Myocyte (in vitro differentiated cells): Measurements from ENCODE around the gene CDK10. TPM values are rescaled to one million over a fixed set of nuclear protein-coding genes. Genes with fewer than 3 reads are reported as not detected.
"Not testable (repeated sequence)": the region's sequence is repeated elsewhere in the genome, so short reads cannot be mapped to it uniquely, and the experiment has no call there.

Experiments used
- DNase-seq: peaks from one replicate; pipeline ENCODE4 v3.0.0-alpha.2; 2012; ENCODE audit warnings: low read depth
- total RNA-seq: library from RNA; depleted of rRNA; stranded (reverse); fragments of >200 nt; gene quantifications from 2 replicates; pipeline ENCODE4 v1.2.3, GENCODE V29; 2014

CDK10 gene
- total RNA-seq, 1 donor from 2014 or later: 43.6 TPM

DNA sequence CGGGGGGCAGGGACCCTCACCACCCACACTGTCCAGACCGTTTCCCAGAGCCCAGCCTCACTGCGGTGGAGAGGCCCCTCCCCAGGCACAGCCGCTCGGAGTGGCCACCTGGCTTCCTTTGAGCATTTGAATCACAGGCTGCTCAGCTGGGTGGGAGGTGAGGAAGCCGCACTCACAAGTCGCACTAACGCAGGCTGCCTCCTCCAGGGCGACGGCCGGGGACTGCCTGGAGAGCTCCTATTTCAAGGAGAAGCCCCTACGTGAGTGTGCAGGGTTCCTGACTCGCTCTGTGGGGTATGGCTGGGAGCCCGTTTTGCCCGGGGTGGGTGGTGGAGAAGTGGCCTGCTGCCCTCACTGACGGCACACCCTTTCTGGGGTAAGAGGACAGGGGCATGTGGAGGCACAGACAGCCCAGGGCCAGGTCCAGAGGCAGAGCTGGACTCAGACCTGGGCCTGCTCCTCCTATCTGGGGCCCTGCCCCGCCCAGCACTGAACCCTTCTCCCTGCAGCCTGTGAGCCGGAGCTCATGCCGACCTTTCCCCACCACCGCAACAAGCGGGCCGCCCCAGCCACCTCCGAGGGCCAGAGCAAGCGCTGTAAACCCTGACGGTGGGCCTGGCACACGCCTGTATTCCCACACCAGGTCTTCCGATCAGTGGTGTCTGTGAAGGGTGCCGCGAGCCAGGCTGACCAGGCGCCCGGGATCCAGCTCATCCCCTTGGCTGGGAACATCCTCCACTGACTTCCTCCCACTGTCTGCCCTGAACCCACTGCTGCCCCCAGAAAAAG lies 8.8 kb downstream of the CDK10 start:
- no peak for DNase-seq

DNA sequence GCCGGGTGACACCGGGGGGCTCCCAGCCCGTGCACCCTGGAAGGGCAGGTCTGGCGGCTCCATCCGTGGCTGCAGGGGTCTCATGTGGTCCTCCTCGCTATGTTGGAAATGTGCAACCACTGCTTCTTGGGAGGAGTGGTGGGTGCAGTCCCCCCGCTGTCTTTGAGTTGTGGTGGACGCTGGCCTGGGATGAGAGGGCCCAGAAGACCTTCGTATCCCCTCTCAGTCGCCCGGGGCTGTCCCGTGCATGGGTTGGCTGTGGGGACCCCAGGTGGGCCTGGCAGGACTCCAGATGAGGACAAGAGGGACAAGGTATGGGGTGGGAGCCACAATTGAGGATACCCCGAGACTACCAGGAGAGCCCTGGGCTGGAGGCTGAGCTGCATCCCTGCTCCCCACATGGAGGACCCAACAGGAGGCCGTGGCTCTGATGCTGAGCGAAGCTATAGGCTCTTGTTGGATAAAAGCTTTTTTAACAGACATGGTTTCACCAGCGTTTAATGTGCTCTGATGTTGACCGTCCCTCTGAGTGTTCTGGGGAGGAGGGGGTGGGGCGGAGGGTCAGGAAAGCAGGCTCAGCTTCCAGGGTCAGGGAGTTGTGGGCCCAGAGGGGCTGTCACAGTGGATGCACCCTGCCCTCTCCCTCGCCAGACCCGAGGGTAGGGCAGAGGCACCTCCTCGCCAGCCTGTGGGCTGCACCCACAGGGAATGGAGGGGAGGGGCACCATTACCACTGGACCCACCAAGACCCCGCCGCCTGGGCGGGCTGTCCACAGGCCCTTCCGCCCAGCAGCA lies 9.6 kb downstream of the CDK10 start:
- DNase-seq: no peak

DNA sequence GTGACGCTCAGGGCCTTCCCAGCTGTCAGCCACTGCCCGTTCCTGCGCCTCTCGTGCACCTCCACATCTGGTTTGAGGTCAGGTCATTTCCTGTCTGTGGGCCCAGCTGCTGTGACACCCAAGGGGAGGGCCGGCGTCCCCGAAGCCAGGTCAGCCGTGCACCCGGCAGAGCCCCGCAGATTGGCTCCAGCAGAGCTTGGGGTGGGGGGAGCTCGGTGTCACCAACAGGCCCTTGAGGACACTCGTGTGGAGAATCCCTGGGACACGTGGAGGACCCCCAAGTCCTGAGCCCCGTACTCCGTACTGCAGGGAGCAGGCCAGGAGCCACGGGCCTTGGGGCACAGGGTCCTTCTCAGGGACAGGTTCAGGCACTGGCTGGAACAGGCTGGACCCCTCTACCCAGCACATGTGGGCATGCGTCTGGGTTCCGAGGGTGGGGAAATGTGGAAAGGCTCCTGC lies 10.2 kb downstream of the CDK10 start:
- DNase-seq: no peak

DNA sequence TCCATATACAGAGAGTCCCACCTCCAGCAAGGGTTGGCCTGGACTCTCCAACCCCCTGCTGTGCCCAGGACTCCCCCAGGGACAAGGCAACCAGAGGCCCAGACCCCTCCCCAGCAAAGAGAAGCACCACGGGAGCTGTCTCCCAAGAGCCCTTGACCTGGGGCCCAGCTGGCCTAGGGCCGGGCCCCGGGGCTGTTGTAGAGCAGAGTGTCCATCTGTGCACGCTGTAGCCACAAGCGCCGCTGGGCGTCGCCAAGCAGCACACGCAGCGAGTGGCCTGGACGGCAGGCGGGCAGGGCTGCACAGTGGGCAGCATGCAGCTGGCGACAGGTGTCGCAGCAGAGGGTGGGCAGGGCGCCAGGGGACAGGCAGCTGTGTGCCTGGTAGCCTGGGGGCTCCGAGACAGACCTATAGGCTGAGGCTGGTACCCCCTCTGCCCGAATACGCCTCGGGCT lies 10.7 kb downstream of the CDK10 start:
- peak; percentile 45 for DNase-seq

DNA sequence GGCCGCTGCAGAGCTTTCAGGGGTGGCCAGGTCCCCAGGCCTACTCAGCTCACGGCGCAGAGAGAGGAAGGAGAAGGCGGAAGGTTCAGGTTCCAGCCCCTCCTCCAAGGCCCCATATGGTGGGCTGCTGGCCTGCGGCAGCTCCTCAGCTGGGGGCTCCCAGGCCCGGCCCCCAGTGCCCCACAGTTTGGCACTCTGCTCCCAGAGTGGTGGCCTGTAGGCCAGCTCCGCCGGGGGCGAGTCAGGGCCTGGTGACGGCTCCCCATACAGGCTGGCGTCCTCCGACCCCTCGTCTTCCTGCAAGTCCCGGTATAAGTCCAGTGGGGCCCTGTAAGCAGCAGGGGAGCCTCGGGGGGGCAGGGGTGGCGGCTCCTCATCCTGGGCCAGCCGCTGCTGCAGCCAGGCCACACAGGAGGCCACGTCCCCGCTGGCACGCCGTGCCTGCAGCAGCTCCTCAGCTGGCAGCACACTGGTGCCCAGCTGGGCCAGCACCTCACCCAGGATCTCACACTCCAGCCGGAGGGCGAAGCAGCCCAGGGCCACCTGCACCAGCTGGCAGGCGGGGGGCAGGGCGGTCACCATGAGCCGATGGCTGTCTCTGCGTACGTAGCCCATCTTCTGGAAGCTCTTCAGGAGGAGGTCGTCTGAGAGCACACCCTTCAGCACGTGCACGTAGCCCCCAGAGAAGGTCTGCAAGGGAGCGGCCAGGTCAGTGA lies 11.3 kb downstream of the CDK10 start:
- DNase-seq: no peak

DNA sequence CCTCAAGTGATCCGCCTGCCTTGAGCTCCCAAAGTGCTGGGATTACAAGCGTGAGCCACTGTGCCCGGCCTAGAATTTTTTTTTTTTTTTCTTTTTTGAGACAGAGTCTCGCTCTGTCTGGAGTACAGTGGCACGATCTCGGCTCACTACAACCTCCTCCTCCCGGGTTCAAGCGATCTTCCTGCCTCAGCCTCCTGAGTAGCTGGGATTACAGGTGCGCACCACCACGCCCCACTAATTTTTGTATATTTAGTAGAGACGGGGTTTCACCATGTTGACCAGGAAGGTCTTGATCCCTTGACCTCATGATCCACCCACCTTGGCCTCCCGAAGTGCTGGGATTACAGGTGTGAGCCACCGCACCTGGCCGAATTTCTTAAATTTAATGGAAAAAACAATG lies 12.2 kb downstream of the CDK10 start:
- not testable (repeated sequence) for DNase-seq

DNA sequence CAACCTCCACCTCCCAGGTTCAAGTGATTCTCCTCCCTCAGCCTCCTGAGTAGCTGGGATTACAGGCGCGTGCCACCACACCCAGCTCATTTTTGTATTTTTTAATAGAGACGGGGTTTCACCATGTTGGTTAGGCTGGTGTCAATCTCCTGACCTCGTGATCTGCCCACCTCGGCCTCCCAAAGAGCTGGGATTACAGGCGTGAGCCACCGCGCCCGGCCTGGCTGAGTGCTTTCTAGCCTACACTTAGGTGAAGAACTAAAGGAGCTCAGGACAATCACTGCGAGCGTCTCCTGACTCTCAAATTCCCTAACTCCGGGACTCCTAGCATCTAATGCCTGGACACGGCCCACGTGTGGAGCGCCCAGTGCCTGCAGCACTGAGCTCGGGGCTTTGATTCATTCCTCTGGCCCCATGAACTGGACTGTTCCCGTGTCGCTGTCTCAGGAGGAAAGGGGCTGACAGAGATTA lies 13.2 kb downstream of the CDK10 start:
- DNase-seq: not testable (repeated sequence)

DNA sequence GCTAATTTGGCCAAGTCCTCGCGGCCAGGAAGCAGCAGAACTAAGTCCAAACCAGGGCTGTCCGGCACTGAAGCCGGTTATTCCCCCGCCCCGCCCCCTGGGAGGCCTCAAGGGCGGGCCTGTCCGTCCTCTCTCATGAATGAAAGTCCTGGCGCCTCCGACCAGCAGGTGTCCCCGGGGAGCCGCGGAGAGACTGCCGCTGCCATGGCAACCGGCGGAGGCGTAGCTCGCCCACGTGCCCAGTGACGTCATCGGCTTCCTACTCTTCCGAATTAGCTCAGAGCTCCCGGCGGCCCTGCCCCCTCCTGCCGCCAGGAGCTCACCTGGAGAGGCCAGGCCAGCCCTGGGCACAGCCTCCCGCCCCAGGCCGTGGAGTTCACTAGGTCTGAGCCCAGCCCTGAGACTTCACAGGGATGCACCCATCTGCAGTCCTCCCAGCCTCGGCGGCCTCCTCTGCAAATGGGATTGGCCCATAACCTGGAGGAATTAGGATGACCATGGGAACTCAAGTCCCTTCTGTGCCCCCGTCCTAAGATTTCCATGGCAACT lies 13.7 kb downstream of the CDK10 start:
- peak; percentile 96 for DNase-seq

DNA sequence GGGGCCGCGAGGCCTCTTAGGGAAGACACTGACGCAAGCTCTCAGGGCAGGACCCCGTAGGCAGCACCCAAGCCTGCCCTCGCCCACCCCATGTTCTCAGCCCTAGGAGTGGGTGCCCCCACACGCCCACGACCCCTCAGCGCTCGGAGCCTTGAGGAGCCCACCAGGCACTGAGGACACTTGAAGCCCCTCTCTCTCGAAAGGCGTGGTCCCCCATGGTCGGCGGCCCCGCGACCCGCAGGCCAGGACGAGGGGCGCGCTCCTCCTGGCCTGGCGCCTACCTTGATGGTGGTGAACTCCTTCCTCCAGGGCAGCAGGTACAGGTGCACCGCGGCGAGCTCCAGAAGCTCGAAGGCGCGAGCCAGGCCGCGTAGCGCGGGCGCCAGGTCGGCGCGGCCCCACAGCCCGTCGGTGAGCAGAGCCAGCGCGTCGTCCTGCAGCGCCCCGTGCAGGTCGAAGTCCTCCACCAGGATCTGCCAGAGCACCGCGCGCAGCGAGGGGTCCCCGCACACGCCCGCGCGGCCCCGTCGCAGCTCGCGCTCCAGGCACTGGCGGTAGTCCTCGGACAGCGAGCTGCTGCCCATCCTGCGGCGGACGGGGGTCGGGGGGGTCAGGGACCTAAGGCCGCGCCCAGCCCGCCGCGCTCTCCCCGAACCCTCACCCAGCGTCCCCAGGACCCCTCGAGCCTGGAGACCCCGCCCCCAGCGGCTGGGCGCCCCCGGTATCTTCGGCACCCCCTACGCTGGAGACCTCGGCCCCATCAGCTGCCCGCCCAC lies 14.3 kb downstream of the CDK10 start:
- peak; percentile 19 for DNase-seq

DNA sequence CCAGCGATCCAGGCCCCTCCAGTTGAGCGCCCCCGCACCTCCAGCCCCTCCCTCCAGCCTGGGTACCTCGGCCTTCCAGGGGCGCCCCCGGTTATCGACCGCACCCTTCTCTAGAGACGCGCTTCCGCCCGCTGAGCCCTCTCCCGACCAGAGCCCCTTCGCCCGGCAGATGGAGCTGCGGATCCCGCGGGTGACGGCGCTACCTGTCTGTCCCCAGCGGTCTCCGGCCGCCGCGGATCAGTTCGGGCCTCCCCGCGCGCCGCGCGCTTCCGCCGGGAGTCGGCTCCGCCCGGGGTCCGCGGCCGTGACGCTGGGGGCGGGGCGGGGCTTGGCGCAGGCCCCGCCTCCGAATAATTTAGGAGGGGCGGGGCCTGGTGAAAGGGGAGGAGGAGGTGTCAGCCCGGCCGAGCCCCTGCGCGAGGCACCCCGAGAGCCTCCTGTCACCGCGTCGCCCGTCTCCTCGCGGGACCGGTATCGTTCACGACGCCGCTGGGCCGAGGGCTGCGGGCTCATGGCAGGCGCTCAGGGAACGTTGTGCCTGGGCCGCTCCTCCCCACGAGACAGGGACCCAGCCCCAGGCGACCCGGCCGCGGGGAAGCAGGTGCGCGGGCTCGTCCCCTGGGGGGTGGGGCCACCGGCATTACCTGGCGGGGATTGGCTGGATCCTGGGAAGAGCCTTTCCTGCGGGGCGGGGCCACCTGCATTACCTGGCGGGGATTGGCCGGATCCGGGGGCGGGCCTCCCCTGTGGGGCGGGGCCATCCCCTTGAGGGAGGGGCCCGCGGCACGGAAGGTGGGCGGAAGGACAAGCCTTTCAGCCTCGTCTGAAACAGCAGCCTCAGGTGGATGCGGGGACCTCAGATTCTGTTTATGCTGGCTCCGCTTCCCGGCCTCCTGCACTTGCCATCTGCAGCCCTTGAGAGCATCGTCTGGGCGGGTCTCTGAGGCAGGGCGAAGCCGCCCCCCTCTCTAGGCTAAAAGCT lies 15.2 kb downstream of the CDK10 start, which contains the start of gene SPATA2L:
Gene SPATA2L (minus strand): TSS at position 281 of the 982 bp plus-strand sequence. CDS start 473 bp downstream, outside the sequence.
- DNase-seq: peak; percentile 70

DNA sequence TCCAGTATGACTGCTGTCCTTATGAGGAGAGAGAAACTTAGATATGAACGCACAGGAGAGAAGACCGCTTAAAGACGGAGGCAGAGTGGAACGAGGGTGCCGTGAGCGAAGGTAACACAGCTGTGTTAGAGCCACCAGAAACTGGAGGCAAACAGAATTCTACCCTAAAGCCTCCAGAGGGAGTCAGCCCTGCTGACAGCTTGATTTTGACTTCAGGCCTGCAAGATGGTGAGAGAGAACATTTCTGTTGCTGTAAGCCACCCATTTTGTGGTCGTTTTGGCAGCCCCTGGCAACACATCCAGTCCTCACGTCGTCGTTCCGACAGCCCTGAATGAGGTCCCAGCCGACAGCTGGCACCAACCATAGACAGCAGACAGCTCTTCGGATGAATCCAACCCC lies 17.8 kb downstream of the CDK10 start:
- DNase-seq: no peak

DNA sequence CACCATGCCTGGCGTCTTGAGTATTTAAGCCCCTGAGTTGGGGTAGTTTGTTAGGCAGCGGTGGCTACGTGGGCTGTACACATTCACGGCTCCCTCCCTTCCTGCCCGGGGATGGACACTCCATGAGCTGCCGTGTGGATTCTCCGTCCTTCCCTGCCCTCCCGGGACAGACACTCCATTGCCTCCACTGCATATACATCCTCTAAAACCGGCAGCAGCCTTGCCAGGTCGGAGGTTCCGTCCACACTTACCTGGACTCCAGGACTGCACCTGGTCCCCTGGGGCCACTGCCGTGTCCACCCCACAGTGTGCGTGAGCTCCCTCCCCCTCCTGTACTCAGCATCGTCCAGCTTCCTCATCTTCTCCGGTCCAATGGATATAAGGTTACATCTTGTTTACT lies 18.5 kb downstream of the CDK10 start:
- DNase-seq: no peak

DNA sequence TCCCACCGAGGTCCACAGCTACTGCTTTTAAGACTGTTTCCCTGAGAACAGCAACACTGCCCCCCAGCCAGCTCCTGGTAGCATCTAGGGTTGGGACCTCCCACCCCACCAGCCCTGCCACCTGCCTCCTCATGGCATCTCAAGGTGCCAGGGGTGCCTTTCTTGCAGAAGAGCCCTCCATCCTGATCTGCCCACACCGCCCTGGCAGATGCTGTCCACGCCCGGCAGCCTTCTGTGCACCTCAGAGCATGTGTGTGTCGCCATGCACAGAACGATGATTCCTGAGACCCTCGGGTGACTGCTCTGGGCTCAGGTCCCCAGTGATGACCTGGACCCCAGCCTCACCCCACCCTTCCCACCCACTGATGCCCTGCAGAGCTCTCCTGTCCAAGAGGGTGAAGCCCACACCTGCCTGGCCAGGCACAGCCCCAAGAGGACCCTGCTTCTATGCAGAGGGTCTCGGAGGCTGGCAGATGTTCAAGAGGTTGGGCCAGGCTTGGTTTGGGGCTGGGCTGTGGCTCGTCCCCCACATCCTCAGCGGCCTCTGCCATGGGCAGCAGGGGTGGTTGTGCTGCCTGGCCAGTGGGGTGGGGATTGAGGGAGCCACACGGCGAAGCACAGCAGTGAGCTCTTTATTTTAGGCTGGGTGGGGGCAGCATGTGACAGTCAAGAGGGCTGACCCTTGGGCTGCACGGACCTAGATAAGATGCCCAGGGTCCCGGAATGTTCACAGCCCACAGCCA lies 20.2 kb downstream of the CDK10 start:
- DNase-seq: no peak

DNA sequence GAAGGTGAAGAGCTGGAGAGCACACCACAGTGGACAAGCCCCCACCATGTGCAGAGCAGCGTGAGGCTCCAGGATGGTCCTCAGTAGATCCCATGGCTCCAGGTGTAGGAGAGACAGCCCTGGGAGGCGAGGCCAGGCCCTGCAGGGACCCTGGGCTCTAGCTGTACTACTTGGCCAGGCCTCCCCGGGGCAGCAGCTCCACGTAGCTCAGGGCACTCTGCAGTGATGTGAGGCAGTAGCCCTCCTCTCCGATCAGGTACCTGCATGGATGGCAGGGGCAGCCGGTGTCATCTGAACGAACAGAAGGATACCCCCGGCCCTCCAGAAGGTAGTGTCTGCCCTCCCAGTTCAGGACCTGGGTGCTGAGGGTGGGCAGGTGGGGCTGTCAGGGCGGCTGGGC lies 21.2 kb downstream of the CDK10 start:
- no peak for DNase-seq

DNA sequence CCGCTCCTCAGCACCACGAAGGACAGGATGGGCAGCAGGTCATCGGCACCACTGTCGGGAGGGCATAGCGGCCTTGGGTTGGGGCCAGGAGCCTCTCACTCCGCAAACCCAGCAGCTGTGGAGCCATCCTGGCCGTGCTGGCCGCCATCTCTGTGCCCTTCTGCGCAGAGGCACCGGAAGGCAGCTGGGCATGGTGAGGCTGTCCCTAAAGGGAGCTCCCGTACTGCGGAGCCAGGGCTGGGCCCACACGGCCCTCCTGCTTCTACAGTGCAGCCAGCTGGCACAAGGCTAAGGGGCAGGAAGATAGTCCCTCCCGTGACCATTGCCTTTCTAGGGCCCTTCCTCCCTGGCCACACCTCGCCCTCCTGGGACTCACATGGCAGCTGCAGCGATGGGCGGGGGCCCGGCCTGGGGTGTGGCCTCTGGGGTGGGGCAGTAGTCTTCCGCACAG lies 22.0 kb downstream of the CDK10 start:
- peak; percentile 68 for DNase-seq

DNA sequence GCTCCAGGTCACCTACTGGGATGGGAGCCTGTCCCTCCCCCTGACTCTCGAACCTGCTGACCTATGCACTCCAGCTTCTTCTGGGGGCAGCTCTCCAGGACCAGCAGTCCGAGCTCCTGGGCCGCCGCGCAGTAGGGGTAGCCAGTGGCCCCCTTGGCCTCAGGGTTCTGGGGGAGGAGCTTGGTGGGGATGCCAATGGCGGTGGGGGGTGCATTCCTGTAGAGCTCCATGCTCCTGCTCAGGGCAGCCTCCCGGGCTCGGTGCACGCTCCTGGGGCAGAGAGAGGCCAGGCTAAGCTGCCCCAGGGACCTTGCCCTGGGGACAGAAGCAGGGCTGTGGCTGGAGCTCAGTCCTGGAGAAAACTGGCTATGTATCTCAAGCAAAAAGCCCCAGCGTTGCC lies 22.7 kb downstream of the CDK10 start:
- DNase-seq: no peak

DNA sequence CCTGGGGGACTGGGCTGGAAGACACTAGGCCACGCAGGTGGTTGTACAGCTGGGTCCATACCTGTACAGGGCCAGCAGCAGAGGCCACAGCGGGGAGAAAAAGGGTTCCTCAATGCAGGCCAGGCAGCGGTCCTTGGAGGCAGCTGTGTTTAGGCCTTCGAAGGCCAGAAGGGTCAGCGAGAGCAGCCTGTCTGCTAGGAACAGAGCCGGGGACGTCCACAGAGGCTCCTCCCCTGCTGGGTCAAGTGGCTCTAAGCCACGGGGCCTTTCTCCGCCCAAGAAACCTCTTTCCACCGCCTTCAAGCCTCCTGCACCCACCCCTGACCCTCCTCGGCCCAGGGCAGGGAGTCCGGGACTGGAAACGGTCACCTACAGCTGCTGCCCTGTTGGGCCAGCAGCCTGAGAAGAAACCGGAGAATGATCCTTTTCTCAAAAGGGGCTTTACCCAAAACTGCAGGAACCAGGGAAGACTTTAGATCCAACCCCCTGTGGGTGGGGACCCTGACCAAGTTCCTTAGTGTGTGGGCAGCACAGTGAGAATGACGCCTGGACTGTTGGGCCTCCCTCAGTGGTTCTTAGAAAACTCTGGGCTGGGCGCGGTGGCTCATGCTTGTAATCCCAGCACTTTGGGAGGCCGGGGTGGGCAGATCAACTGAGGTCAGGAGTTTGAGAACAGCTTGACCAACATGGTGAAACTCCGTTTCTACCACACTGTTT lies 23.4 kb downstream of the CDK10 start:
- DNase-seq: no peak
